ENCODE measurements around the gene MYL11. TPM values are rescaled to one million over a fixed set of nuclear protein-coding genes. Genes with fewer than 3 reads are reported as not detected.
"Not testable (repeated sequence)": the region's sequence is repeated elsewhere in the genome, so short reads cannot be mapped to it uniquely, and the experiment has no call there.

MYL11 gene
- not detected for total RNA-seq (ENCODE audit: insufficient read depth, low replicate concordance)

- DNase-seq (ENCODE audit: low spot score) = no peak
Measured at GRCh38 chr16:30374538-30374937, at the start of gene MYL11. Gene MYL11, plus strand, starts transcription at chr16:30374802. Its CDS starts 56 bp downstream, at chr16:30374858.

- peak; percentile 88 for DNase-seq (ENCODE audit: low spot score)
Measured at GRCh38 chr16:30334473-30334989, 40.1 kb upstream of the MYL11 start.

- peak; percentile 81 for DNase-seq (ENCODE audit: low spot score)
Measured at GRCh38 chr16:30335028-30335597, 39.5 kb upstream of the MYL11 start.

GRCh38 chr16:30335598-30336474, 38.8 kb upstream of the MYL11 start:
- peak; percentile 33 for DNase-seq (ENCODE audit: low spot score)

- not testable (repeated sequence) for DNase-seq (ENCODE audit: low spot score)
Measured at GRCh38 chr16:30337964-30338357, 36.6 kb upstream of the MYL11 start.

- DNase-seq (ENCODE audit: low spot score) = not testable (repeated sequence)
Measured at GRCh38 chr16:30338715-30339114, 35.9 kb upstream of the MYL11 start.

- no peak for DNase-seq (ENCODE audit: low spot score)
Measured at GRCh38 chr16:30340621-30341020, 34.0 kb upstream of the MYL11 start.

- DNase-seq (ENCODE audit: low spot score) = not testable (repeated sequence)
Measured at GRCh38 chr16:30341971-30342370, 32.6 kb upstream of the MYL11 start.

GRCh38 chr16:30342751-30343490, 31.7 kb upstream of the MYL11 start:
- DNase-seq (ENCODE audit: low spot score) = no peak

- not testable (repeated sequence) for DNase-seq (ENCODE audit: low spot score)
Measured at GRCh38 chr16:30343491-30343820, 31.1 kb upstream of the MYL11 start.

GRCh38 chr16:30346286-30346685, 28.3 kb upstream of the MYL11 start:
- no peak for DNase-seq (ENCODE audit: low spot score)

- no peak for DNase-seq (ENCODE audit: low spot score)
Measured at GRCh38 chr16:30348113-30348512, 26.5 kb upstream of the MYL11 start.

- DNase-seq (ENCODE audit: low spot score) = no peak
Measured at GRCh38 chr16:30348929-30349328, 25.7 kb upstream of the MYL11 start.

GRCh38 chr16:30349675-30350074, 24.9 kb upstream of the MYL11 start:
- no peak for DNase-seq (ENCODE audit: low spot score)

GRCh38 chr16:30350134-30350871, 24.3 kb upstream of the MYL11 start:
- DNase-seq (ENCODE audit: low spot score) = no peak

- DNase-seq (ENCODE audit: low spot score) = no peak
Measured at GRCh38 chr16:30351001-30351441, 23.6 kb upstream of the MYL11 start.

- DNase-seq (ENCODE audit: low spot score) = peak; percentile 47
Measured at GRCh38 chr16:30351586-30352419, 22.8 kb upstream of the MYL11 start.

- no peak for DNase-seq (ENCODE audit: low spot score)
Measured at GRCh38 chr16:30352488-30353401, 21.9 kb upstream of the MYL11 start.

GRCh38 chr16:30353438-30354129, 21.0 kb upstream of the MYL11 start:
- no peak for DNase-seq (ENCODE audit: low spot score)

All from umbilical cord (tissue), 2 donors.